ENCODE data around the gene MYO9A.
"Not testable (repeated sequence)": the region's sequence is repeated elsewhere in the genome, so short reads cannot be mapped to it uniquely, and the experiment has no call there.

The MYO9A gene

DNA sequence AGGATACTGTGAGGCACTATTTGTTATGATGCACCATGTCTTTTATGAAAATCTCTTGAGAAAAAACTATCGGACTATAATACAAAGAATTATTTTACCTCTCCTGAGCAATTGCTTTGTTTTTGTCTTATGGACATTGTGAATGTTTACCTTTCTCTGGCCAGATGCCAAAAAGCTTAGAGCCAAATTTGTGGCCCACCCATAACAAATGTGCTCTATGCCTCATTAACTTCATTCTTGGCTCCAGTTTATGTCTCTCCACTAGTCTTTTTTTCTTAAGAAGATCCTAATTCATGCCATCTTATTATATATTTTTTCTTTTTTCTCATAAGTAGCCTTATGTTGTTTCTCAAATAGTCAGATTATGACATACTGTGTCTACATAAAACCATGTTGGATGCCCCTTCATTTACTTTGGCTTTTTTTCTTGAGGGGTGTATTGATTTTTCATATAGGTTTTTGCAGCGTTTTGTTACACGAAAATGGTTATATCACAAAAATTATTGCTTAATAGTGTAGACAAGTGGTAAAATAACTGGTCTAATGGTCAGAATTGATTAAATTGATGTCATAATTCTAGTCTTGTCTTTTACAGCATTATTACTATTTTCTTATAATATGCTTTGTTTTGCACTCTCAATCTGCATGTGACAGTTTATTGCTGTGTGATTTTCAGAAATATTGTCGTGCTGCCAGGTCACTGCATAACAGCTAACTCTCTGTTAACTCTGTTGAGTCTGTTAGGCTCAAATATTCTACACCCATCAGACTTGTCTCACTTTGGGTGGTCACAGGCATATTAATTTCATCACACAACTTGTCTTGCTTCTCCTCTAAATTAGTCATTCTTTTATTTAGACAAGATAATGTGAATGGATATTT lies 18.5 kb upstream of the MYO9A start:
- DNase-seq (ENCODE audit: low read depth in 2 of 2): no peak

DNA sequence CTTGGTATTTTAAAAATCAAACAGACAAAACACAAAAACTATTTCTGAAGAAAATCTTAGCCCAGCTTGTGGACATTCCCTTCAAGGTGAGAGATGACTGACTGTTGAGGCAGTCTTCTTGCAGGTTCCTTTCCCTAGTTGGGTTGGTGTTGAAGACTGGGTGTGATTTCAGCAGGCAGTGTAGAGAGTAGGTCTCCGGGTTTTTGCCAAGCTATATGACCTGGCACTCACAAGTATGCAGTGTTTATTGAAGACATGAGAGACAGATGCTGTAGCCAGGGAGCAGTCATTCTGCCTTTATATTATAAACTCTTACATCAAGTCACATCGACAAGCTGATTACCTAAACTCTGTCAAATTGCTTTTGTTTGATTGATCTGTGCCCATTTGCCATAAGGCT lies 17.8 kb upstream of the MYO9A start:
- DNase-seq (ENCODE audit: low read depth in 2 of 2): no peak

DNA sequence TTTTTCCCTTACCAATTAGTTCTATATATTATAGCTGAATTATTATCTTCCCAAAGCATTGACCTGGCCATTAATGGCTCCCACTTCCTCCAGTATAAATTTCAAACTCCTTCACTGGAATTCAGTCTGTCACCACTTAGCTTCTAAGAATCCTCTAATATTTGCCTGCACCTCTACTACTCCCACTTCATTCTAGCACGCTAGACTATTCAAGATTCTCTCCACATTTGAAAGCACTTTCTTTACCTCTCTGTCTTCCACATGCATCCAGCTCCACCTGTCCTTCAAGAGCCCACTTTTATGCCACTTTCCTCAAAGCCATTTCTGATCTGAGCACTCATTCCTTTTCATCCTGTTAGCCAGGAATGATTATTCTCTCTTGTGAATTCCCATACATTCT lies 15.3 kb upstream of the MYO9A start:
- DNase-seq (ENCODE audit: low read depth in 2 of 2): no peak

DNA sequence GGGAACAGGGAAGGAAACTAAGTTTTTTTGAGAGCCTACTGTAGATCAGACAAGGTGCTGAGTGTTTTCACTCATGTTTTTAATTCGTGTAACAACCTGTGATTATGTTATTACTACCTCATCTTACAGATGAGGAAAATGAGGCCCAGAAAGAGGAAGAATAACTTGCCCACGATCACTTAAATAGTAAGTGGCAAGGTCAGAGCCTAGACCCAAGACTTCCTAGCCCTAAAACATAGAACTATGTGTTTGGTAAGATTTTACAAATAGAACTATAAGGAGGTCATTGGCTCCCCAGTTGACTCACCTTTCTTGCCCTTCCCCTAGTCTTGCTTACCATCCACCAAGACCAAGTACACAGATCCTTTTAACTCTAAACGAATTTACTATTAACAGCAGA lies 14.0 kb upstream of the MYO9A start:
- no peak for DNase-seq (ENCODE audit: low read depth in 2 of 2)

DNA sequence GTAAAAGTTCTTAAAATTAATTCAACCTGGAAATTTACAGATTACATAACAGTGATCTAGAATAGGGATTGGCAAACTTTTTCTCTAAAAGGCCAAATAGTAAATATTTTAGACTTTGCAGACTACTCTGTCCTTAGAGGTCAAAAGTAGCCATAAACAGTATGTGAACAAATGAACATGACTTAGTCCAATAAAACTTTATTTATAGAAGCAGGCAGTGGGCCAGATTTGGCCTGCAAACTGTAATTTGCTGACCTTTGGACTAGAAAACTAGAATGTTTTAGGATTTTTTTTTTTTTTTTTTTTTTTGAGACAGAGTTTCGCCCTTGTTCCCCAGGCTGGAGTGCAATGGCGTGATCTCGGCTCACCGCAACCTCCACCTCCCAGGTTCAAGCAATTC lies 12.3 kb upstream of the MYO9A start:
- DNase-seq (ENCODE audit: low read depth in 2 of 2): no peak

DNA sequence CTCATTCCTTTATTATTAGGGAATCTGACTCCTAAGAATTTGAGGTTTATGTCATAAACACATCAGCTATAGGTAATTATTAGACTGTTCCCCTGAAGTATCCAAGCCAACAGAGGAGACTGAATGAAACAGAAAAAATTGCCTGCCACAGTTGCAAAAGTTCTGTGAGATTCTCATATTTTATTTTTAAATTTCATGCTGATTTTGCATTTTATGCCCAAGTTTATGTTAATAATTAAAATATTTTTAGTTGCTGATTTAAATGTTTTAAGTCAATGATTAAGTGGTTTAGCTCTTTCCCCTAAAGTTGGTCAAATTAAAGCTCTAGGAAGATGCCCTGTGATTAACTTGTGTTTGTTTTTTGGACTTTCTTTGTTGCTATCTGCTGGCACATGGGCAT lies 10.4 kb upstream of the MYO9A start:
- no peak for DNase-seq (ENCODE audit: low read depth in 2 of 2)

DNA sequence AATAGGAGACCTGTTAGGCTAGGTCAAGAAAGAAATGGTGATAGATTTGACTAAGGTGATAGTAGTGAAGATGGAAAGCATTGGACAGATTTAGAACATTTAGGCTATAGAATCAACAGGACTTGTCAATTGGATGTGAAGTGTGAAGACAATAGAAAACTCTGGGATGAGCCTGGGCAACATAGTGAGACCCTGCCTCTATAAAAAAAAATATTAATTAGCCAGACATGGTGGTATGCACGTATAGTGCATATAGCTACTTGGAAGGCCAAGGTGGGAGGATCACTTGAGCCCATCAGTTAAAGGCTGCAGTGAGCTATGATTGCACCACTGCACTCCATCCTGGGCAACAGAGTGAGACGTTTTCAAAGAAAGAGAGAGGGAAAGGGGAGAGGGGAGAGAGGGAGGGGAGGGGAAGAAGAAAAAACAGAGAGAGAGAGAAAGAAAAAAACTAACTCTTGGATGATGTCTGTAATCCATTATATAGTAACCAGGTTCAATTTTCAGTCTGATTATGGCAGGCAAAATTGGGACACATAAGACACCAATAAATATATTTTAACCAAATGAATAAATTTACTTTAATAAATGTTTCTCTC lies 9.9 kb upstream of the MYO9A start:
- DNase-seq (ENCODE audit: low read depth in 2 of 2): no peak

DNA sequence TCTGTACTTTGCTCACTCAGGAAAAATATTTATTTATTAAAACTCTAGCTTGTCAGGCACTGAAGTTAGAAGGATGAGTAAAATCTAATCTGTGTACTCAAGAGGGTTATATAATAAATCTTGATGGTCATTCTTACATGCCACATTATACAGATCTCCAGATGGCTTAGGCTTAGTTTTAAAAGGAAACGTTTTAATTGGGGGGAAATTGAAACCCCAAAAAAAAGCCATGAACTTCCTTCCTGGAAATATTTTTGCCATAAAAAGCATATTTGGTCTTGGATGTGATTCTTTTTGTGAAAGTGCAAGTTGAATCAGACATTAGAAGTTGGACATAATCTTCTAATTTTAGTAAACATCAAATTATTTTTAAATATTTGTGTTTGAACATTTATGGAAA lies 6.3 kb upstream of the MYO9A start:
- no peak for DNase-seq (ENCODE audit: low read depth in 2 of 2)

DNA sequence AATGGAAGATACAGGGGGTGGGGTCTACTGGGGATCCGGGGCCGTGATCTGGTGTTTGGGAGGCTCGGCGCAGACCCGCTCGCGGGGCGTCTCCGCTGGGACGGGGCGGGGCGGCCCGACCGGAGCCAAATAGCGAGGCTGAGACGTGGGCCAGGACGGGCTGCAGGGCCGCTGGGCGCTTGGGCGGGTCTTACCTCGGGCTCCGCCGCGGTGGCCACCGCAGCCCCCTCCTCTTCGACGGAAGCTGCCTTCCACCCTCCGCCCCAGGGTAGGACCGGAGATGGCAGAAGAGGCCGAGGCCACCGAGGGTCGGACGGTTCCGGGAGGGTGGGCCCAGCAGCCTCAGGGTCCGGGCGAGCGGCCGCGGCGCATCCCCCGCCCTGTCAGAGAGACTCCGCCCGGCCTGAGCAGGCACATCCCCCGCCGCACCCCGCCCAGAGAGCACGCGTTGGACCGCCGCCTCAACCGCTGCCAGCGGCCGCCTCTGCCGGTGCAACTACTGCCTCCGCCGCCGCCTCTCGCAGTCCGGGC lies 399 bp downstream of the MYO9A start:
- DNase-seq (ENCODE audit: low read depth in 2 of 2): peak; percentile 57 to 72

DNA sequence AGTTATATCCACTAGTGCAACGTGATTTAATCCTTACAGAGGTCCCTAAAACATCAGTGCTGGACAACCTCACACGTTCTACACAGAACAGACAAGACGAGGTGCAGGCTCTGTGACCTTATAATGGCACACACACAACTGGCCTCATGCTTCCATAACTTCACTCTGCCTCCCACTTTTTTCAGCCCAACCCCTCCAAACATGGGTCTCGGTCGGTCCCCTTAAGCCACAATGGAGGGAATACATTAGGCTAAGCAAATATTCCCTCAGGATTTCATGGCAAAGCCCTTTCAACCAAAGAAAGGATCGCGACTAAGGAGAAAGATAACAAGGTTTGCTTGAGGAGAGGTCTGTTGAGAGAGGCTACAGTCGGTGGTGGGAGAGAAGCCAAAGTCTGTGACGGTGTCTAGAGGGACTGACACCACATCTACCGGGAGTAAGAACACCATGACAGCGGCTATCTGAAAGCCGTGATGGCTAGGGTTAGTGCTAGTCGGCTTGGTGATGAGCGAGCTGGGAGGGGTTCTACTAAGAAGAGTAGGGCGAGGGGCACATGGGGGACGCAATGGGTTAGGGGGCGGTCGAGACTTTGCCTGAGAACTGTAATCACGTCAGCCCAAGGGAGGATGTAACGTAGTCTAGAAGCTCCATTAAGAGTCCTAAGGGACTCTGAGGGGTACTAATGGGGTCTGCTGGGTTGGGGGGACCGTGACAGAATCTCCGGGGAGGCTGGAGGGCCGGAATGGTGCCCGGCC lies 1.0 kb downstream of the MYO9A start:
- peak in 1 of 2 donors; percentile 11 for DNase-seq (ENCODE audit: low read depth in 2 of 2)

DNA sequence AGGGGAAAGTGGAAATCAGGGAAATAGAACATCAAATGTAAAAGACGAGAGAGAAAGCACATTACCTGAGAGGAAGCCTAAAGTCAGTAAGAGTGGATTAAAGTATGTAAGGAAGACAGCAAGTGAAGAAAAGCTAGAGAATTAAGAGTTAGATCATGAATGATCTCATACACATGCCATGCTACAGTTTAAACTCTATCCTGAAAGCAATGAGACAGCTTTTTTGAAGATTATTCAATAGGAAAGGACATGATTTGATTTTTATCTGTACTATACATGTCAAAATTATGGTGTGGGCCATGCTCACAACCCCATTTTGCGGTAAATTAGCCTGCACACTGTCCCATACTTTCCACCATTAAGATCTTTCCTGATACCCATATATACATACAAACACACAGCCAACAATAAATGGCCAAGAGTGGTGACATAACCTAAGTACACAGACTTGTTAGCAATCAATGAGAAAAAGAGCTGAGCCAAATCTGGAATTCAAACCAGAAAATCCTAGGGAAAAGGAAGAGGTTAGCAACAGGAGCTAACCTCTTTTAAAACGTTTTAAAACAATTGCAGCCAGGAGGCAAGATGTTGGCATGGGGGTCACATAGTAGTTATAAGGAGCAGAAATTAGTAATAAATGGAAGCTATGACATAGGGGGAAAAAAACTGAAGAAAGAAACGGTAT lies 4.5 kb downstream of the MYO9A start:
- no peak for DNase-seq (ENCODE audit: low read depth in 2 of 2)

DNA sequence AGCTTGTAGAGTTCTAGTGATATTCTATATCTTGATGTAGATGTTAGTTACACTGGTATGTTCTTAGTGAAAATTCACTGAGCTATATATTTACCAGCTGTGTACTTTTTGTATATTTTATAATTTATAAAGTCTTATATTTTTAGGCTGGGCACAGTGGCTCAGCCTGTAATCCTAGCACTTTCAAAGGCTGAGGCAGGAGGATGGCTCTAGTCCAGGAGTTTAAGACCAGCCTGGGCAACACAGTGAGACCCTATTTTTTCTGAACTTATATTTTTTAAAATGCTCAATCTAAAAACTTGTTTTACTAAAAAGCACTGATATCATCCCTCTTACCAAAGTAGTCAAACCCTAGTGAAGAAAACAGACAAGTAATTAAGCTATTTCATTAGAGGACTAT lies 5.1 kb downstream of the MYO9A start:
- DNase-seq (ENCODE audit: low read depth in 2 of 2): no peak

DNA sequence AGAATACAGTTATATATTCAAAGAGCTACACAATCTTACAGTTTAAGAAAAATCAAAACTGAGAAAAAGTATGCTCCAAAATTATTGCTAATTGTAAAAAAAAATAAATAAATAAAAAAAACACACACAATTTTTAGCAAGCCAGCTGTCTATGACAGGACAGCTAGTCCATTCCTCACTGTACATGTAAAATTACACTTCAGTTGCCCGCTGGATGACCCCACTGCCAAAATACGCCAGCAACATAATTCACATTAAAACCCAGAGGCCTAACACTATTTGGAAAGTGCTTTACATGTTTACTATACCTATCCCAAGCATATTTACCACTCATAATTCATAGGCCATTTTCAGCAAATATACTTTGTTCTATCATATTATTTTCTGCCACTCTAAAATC lies 5.8 kb downstream of the MYO9A start:
- DNase-seq (ENCODE audit: low read depth in 2 of 2): no peak

DNA sequence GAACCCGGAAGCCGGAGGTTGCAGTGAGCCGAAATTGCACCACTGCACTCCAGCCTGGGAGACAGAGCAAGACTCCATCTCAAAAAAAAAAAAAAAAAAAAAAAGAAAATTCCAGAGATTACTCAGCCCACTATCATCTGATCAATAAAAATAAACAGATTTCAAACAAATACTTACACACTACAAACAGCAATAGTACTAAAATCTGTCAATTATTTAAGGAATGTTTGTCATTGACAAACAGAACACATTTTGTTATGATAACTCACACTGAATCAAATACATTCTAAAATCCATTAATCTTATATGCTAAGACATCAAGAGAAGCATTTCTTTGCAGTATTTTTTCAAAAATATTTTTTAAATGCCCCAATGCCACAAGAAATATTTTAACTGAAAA lies 7.6 kb downstream of the MYO9A start:
- DNase-seq (ENCODE audit: low read depth in 2 of 2): no peak

DNA sequence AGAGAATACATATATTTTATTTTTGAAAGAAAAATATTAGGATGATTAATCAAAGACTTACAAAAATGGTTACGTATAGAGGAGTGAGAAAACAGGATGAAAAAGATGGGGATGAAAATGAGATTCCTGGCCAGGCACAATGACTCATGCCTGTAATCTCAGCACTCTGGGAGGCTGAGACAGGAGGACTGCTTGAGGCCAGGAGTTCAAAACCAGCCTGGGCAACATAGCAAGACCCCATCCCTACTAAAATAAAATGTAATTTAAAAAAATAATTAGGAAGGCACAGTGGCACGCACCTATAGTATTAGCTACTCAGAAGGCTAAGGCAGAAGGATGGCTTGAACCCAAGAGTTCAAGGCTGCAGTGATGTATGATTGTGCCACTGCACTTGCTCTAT lies 11.9 kb downstream of the MYO9A start:
- DNase-seq (ENCODE audit: low read depth in 2 of 2): no peak

DNA sequence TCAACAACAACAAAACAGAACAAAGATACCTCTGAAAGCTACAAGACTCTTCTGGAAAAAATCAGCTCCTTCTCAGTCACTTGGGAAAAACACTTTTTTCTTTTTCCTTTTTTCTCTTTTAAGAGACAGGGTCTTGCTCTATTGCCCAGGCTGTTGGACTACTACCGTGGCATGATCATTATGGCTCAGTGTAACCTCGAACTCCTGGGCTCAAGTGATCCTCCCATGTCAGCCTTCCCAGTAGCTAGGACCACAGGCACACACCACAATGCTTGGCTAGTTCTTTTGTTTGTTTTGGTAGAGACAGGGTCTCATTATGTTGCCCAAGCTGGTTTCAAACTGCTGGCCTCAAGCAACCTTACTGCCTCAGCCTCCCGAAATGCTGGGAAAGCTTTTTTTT lies 12.8 kb downstream of the MYO9A start:
- no peak for DNase-seq (ENCODE audit: low read depth in 2 of 2)

DNA sequence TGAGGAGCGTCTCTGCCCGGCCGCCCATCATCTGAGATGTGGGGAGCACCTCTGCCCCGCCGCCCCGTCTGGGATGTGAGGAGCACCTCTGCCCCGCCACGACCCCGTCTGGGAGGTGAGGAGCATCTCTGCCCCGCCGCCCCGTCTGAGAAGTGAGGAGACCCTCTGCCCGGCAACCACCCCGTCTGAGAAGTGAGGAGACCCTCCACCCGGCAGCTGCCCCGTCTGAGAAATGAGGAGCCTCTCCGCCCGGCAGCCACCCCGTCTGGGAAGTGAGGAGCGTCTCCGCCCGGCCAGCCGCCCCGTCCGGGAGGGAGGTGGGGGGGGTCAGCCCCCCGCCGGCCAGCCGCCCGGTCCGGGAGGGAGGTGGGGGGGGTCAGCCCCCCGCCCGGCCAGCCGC lies 17.4 kb downstream of the MYO9A start:
- DNase-seq (ENCODE audit: low read depth in 2 of 2): not testable (repeated sequence)

DNA sequence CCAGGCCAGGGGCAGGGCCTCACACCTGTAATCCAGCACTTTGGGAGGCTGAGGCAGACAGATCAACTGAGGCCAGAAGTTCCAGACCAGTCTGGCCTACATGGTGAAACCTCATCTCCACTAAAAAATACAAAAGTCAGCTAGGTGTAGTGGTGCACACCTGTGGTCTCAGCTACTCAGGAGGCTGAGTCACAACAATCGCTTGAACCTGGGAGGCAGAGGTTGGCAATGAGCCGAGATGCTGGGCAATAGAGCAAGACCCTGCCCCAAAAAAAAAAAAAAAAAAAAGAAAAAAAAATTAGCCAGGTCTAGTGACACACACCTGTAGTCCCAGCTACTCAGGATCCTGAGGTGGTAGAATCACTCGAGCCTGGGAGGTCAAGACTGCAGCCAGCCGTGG lies 18.8 kb downstream of the MYO9A start:
- no peak for DNase-seq (ENCODE audit: low read depth in 2 of 2)

DNA sequence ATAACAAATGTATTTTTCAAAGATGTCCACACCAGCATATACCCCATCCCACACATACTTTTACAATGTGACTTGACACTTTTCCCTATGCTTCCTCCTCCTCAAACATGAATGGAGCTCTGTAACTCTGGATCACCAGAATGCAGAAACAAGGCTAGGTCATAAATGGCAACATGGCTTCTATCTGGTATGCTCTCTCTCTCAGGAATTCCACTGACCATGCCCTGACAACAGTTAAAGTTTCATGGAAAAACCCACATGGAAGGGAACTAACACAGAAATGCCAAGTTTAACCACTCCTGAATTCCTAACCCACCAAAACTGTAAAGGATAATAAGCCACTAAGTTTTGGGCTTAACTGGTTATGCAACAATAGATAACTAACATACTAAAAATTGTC lies 19.9 kb downstream of the MYO9A start:
- DNase-seq (ENCODE audit: low read depth in 2 of 2): no peak

DNA sequence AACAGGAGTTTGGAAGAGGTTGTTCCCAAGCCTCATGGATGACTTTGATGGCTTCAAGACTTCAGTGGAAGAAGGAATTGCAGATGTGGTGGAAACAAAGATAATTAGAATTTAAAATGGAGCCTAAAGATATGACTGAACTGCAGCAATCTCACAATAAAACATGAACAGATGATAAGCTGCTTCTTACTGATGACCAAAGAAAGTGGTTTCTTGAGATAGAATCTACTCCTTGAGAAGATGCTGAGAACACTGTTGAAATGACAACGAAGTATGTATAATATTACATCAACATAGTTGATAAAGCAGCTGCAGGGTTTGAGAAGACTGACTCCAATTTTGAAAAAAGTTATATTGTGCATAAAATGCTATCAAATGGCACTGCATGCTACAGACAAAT lies 21.2 kb downstream of the MYO9A start:
- DNase-seq (ENCODE audit: low read depth in 2 of 2): no peak

DNA sequence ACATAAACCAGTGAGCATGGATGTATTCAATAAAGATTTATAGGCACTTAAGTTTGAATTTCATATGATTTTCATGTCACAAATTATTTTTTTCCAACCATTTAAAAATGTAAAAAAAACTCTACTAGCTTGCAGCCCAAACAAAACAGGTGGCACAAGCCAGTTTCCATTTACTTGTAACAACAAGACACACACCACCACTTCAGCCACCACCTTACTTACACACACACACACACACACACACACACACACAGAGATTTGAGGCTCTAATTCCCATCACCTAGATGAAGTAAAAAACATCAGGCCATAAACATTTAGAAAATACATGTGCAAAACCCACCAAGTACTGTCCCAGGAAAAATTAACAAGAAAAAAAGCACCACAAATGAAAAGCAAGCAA lies 25.3 kb downstream of the MYO9A start:
- no peak for DNase-seq (ENCODE audit: low read depth in 2 of 2)

DNA sequence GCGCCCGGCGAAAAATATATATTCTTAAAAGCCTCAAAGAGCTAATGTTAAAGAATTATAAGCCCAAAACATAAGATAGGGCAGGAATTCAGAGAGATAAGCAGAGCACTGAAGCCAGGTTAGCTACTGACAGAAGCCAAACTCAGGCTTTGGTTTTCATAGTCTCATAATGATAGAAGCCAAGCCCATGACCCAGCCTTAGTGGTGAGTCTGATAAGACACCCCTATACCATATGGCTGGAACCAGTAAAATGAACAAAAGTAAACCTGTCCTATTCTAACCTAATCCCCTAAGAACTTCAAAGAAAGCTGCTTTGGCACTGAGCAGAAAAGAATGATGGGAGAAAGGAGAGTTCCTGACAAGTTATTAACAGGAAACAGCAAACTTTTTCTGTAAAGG lies 25.9 kb downstream of the MYO9A start:
- no peak for DNase-seq (ENCODE audit: low read depth in 2 of 2)
